GM18907 (cell line): Measurements from ENCODE around the gene STAT2.
"Not testable (repeated sequence)": the region's sequence is repeated elsewhere in the genome, so short reads cannot be mapped to it uniquely, and the experiment has no call there.

Experiments used
- ATAC-seq: cut with Tn5 transposase; IDR thresholded peaks from one replicate; pipeline ENCODE4 v1.9.1; 2021; ENCODE audit warnings: mild to moderate bottlenecking, moderate library complexity; ENCODE audit not compliant: unreplicated experiment

The STAT2 gene

GRCh38 chr12:56362130-56363059 is 2.5 kb upstream of the STAT2 start, which contains the start of gene APOF:
TSS of gene APOF (minus strand) at chr12:56362857. CDS start at chr12:56362745, 112 bp downstream.
- no peak for ATAC-seq

- no peak for ATAC-seq
Observed at GRCh38 chr12:56361487-56362129, 1.7 kb upstream of the STAT2 start.

- no peak for ATAC-seq
Observed at GRCh38 chr12:56358836-56359532, 923 bp downstream of the STAT2 start.

GRCh38 chr12:56351325-56351724 is 8.6 kb downstream of the STAT2 start:
- ATAC-seq, result no peak

GRCh38 chr12:56350662-56351061 is 9.2 kb downstream of the STAT2 start:
- ATAC-seq, result no peak

GRCh38 chr12:56348776-56349175 is 11.1 kb downstream of the STAT2 start:
- ATAC-seq, result no peak

- not testable (repeated sequence) for ATAC-seq
Observed at GRCh38 chr12:56347255-56347654, 12.7 kb downstream of the STAT2 start.

GRCh38 chr12:56346675-56347074 is 13.2 kb downstream of the STAT2 start:
- no peak for ATAC-seq

GRCh38 chr12:56342290-56342689 is 17.6 kb downstream of the STAT2 start:
- not testable (repeated sequence) for ATAC-seq

GRCh38 chr12:56341616-56342015 is 18.3 kb downstream of the STAT2 start:
- ATAC-seq, result no peak

- ATAC-seq, result peak; percentile 8
Observed at GRCh38 chr12:56339158-56339422, 20.8 kb downstream of the STAT2 start.

GRCh38 chr12:56338308-56339157 is 21.4 kb downstream of the STAT2 start, which contains the start of gene IL23A:
TSS of gene IL23A (plus strand) at chr12:56338884. CDS start at chr12:56339045, 161 bp downstream.
- ATAC-seq, result peak; percentile 46

GRCh38 chr12:56337753-56338251 is 22.1 kb downstream of the STAT2 start:
- ATAC-seq, result no peak

- ATAC-seq, result no peak
Observed at GRCh38 chr12:56336361-56337167, 23.3 kb downstream of the STAT2 start.

- not testable (repeated sequence) for ATAC-seq
Observed at GRCh38 chr12:56335527-56335926, 24.4 kb downstream of the STAT2 start.

- ATAC-seq, result no peak
Observed at GRCh38 chr12:56334490-56334793, 25.5 kb downstream of the STAT2 start.

- peak; percentile 90 for ATAC-seq
Observed at GRCh38 chr12:56333679-56334489, 26.0 kb downstream of the STAT2 start, which contains the start of gene PAN2. TSS of gene PAN2 (minus strand) at chr12:56334000. CDS start at chr12:56333094, 906 bp downstream.

GRCh38 chr12:56333197-56333678 is 26.7 kb downstream of the STAT2 start:
- ATAC-seq, result peak; percentile 6
